Measurements from ENCODE around the gene SLC46A3. TPM values are rescaled to one million over a fixed set of nuclear protein-coding genes. Genes with fewer than 3 reads are reported as not detected.

The SLC46A3 gene
- total and polyA plus RNA-seq, 10 of the 15 experiments (the other 5 are each of a cell fraction or from before 2014, with no cell fraction given) = 2.9 to 15.6 (median 9.4) TPM

DNA sequence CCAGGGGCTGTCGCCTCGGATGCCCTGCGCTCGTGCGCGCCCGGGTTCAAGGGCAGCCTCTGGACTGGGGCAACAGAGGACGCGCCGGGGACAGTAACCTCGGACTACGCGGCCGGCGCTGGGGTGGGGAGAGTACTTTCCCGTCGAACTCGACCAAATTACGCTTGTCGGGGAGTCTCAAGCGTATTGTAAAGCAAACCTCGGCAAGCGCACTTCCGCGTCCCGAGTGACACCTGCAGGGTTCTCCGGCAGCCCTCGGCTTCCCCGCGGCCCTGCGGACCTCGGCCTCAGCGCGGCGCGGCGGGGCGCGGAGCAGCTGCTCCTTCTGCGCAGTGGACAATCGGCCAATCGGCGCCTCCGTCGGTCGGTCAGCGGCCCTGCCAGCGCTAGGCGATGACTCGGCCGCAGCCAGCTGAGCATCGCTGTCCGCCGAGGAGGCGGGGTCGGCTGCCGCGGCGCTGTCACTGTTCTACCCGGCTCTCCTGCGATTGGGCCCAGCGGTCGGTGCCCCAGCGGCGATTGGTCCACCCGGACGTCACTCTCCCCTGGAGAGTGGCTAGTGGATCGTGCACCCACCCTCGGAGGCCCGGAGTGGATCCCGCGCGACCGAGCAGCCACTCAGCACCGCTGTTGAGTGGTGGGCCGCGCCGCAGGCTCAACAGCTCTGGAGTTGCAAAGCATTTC, at the start of gene SLC46A3 (continued):
- TF ChIP-seq BHLHE40 (IDR thresholded peaks at IDR 0.05; ENCODE audit: borderline replicate concordance in 1 of 2, low read depth in 2 of 2, low read length in 1 of 2) (peak in 1 of 2 experiments; percentile 67; a peak in 3 of 4 replicates), ASH2L (IDR thresholded peaks at IDR 0.05; ENCODE audit: borderline replicate concordance, low read depth) (peak; percentile 38; the same call in 1 of the 2 replicates), BRCA1 (IDR thresholded peaks at IDR 0.05; ENCODE audit: low read depth, low read length) (peak; percentile 52), RB1 (IDR thresholded peaks at IDR 0.05; ENCODE audit: borderline replicate concordance) (0 out of 2 replicates have a peak, but pooled peaks have one; percentile 38), CREM (IDR thresholded peaks at IDR 0.05; ENCODE audit: low read depth) (peak; percentile 61), ZNF622 (IDR thresholded peaks at IDR 0.05) (no peak), ZNF687 (IDR thresholded peaks at IDR 0.05) (peak; percentile 72), PAX8 (IDR thresholded peaks at IDR 0.05) (no peak), MAX (IDR thresholded peaks at IDR 0.05; ENCODE audit: low read depth, low read length) (peak; percentile 64; the same call in 1 of the 2 replicates), CEBPZ (IDR thresholded peaks at IDR 0.05; ENCODE audit: low read depth, low read length) (peak; percentile 70), ZNF592 (IDR thresholded peaks at IDR 0.05) (no peak), CHD1 (IDR thresholded peaks at IDR 0.05; ENCODE audit: low read depth, low read length) (no peak)
- TF ChIP-seq, protein P1, sequence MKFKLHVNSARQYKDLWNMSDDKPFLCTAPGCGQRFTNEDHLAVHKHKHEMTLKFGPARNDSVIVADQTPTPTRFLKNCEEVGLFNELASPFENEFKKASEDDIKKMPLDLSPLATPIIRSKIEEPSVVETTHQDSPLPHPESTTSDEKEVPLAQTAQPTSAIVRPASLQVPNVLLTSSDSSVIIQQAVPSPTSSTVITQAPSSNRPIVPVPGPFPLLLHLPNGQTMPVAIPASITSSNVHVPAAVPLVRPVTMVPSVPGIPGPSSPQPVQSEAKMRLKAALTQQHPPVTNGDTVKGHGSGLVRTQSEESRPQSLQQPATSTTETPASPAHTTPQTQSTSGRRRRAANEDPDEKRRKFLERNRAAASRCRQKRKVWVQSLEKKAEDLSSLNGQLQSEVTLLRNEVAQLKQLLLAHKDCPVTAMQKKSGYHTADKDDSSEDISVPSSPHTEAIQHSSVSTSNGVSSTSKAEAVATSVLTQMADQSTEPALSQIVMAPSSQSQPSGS (IDR thresholded peaks at IDR 0.05; ENCODE audit: low read length) = no peak

All from GM12878 (cell line).